GM12878 (cell line): Measurements from ENCODE around the gene DPH1. TPM values are rescaled to one million over a fixed set of nuclear protein-coding genes. Genes with fewer than 3 reads are reported as not detected.

Source experiments
- CHD2 ChIP-seq: IDR thresholded peaks from 2 replicates; pipeline ENCODE4 v1.6.1; 2011; ENCODE audit warnings: low read depth, low read length, improper control_type of control experiment, borderline replicate concordance
- DPF2 ChIP-seq: fragments of 450-650 bp; IDR thresholded peaks from 2 replicates; pipeline ENCODE4 v1.6.1; 2017; ENCODE audit warnings: mild to moderate bottlenecking
- E2F4 ChIP-seq: IDR thresholded peaks from 2 replicates; pipeline ENCODE4 v1.6.1; 2012; ENCODE audit warnings: low read depth, low read length, improper control_type of control experiment
- HDGF ChIP-seq: fragments of 450-650 bp; IDR thresholded peaks from 2 replicates; pipeline ENCODE4 v1.6.1; 2016; ENCODE audit warnings: antibody characterized with exemption
- KDM1A ChIP-seq: fragments of 200-600 bp; sonication (generic); IDR thresholded peaks from 2 replicates; pipeline ENCODE4 v1.6.1; 2016; ENCODE audit warnings: borderline replicate concordance
- MEF2A ChIP-seq: IDR thresholded peaks from 2 replicates; pipeline ENCODE4 v1.6.1; 2011; ENCODE audit warnings: low read depth, mild to moderate bottlenecking, low read length, moderate library complexity; ENCODE audit not compliant: insufficient read depth
- NKRF ChIP-seq: fragments of 450-650 bp; conservative IDR thresholded peaks from 2 replicates; pipeline ENCODE4 v1.6.1; 2017; ENCODE audit warnings: mild to moderate bottlenecking, moderate library complexity
- NR2C1 ChIP-seq: fragments of 450-650 bp; IDR thresholded peaks from 2 replicates; pipeline ENCODE4 v1.6.1; 2017; ENCODE audit warnings: antibody characterized with exemption, mild to moderate bottlenecking, moderate library complexity
- POLR2AphosphoS2 ChIP-seq: IDR thresholded peaks from 2 replicates; pipeline ENCODE4 v1.6.1; 2011; ENCODE audit warnings: low read depth, mild to moderate bottlenecking, low read length, improper control_type of control experiment, moderate library complexity
- POU2F2 ChIP-seq: IDR thresholded peaks from 3 replicates; pipeline ENCODE4 v1.6.1; 2011; ENCODE audit warnings: low read depth, mild to moderate bottlenecking, low read length, borderline replicate concordance
- RAD21 ChIP-seq: IDR thresholded peaks from 2 replicates; pipeline ENCODE4 v1.6.1; 2011; ENCODE audit warnings: mild to moderate bottlenecking, low read depth, low read length, moderate library complexity; ENCODE audit not compliant: insufficient read depth
- RBBP5 ChIP-seq: fragments of 200-600 bp; sonication (generic); conservative IDR thresholded peaks from 2 replicates; pipeline ENCODE4 v1.6.1; 2016
- SREBF1 ChIP-seq: IDR thresholded peaks from 2 replicates; pipeline ENCODE4 v1.6.1; 2012; ENCODE audit warnings: mild to moderate bottlenecking, low read length
- TARDBP ChIP-seq: IDR thresholded peaks from 2 replicates; pipeline ENCODE4 v1.6.1; 2016; ENCODE audit warnings: borderline replicate concordance
- TCF3 ChIP-seq: IDR thresholded peaks from 2 replicates; pipeline ENCODE4 v1.6.1; 2012; ENCODE audit warnings: low read depth, mild to moderate bottlenecking, low read length, borderline replicate concordance; ENCODE audit not compliant: insufficient read depth
- ZNF207 ChIP-seq: fragments of 450-650 bp; IDR thresholded peaks from 2 replicates; pipeline ENCODE4 v1.6.1; 2014; ENCODE audit warnings: antibody characterized with exemption, mild to moderate bottlenecking, borderline replicate concordance
- ZNF217 ChIP-seq: fragments of 450-650 bp; IDR thresholded peaks from 2 replicates; pipeline ENCODE4 v1.6.1; 2017; ENCODE audit warnings: antibody characterized with exemption, mild to moderate bottlenecking
- ZNF687 ChIP-seq: fragments of 450-650 bp; IDR thresholded peaks from 2 replicates; pipeline ENCODE4 v1.6.1; 2017; ENCODE audit warnings: mild to moderate bottlenecking, moderate library complexity
- polyA plus RNA-seq, 11 experiments: library from polyadenylated mRNA; depleted of rRNA in 4 of 11; unstranded in 6 of 11; stranded (reverse) in 5 of 11; fragments of >200 nt; fragmentation: Nextera tagmentation in 4 of 11; fragmentation: Illumina TruSeq in 1 of 11; extraction: Ambion mirVana in 4 of 11; extraction: Trizol in 1 of 11; gene quantifications; 1 replicate in 1 of 11; 2 replicates in 10 of 11; pipeline versions ENCODE4 v1.2.1 to v1.2.3, GENCODE V29; 2011 to 2016; ENCODE audit warnings: inconsistent platforms in 2 of 11, missing spikeins in 2 of 11, low read depth in 1 of 11
- total RNA-seq, 4 experiments: library from RNA; depleted of rRNA in 3 of 4; stranded (reverse); fragments of >200 nt in 3 of 4; fragmentation: Illumina TruSeq in 1 of 4; extraction: Trizol in 1 of 4; gene quantifications; 2 replicates each; pipeline versions ENCODE4 v1.2.1 to v1.2.3, GENCODE V29; 2013 to 2021

Gene DPH1
- total and polyA plus RNA-seq, 10 of the 15 experiments (the other 5 are each of a cell fraction or from before 2014, with no cell fraction given), result 0.29 to 33.6 (median 20.2) TPM

DNA sequence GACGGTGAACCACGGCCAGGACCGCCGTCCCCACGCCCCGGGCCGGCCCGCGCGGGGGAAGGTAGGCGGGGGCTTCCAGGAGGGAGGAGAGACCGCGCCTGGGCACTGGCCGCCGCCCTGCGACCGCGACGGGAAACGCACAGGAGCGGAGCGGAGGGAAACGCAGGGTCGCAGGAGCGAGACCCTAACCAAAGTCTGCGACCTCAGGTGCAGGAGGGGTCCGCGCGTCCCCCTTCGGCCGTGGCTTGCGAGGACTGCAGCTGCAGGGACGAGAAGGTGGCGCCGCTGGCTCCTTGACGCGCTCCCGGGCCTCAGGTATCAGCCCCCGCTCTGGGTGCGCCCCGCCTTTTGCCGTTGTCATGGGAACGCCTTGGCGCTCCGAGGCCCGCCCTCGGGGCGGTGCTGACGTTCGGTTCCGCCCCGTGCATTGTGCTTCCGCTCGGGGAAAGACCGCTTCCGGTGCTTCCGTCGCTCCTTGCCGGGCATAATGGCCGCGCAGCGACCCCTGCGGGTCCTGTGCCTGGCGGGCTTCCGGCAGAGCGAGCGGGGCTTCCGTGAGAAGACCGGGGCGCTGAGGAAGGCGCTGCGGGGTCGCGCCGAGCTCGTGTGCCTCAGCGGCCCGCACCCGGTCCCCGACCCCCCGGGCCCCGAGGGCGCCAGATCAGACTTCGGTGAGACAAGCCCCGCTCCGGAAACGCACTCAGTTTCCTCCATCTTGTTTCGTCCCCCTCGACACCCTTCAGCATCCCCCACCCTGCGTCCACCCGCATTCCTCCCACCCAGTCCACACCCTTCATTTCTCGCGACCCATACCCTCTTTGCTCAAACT is 11.8 kb downstream of the DPH1 start, which contains the start of gene OVCA2 (continued):
- TF ChIP-seq ZNF687, result peak; percentile 54; the same call in 1 of the 2 replicates
- TF ChIP-seq TCF3, result 0 out of 2 replicates have a peak, but pooled peaks have one; percentile 50
- peak; percentile 77; the same call in 2 of the 3 replicates for TF ChIP-seq POU2F2
- TF ChIP-seq ZNF207, result peak; percentile 76; the same call in 1 of the 2 replicates
- peak; percentile 35; the same call in 1 of the 2 replicates for TF ChIP-seq DPF2
- TF ChIP-seq CHD2, result no peak
- TF ChIP-seq E2F4, result no peak
- no peak for TF ChIP-seq RBBP5
- no peak for TF ChIP-seq KDM1A
- TF ChIP-seq POLR2AphosphoS2, result peak; percentile 93
- peak; percentile 29; the same call in 1 of the 2 replicates for TF ChIP-seq SREBF1
- TF ChIP-seq RAD21, result peak; percentile 42; the same call in 1 of the 2 replicates
- peak; percentile 92 for TF ChIP-seq NR2C1
- peak; percentile 69; the same call in 1 of the 2 replicates for TF ChIP-seq TARDBP
- TF ChIP-seq HDGF, result peak; percentile 70
- TF ChIP-seq MEF2A, result no peak
- TF ChIP-seq ZNF217, result no peak
- peak; percentile 36; the same call in 1 of the 2 replicates for TF ChIP-seq NKRF
